Effector CD4-positive, alpha-beta T cell (primary cell): Measurements from ENCODE around the gene RAC2.
A peak's percentile ranks its signal among the peaks of the same experiment; 100 is the strongest.
"Not testable (repeated sequence)": the region's sequence is repeated elsewhere in the genome, so short reads cannot be mapped to it uniquely, and the experiment has no call there.

ENCODE experiments used
- DNase-seq: peaks from one replicate; pipeline ENCODE4 v3.0.0-alpha.2; 2020

The RAC2 gene

GRCh38 chr22:37233751-37234631 lies 10.1 kb downstream of the RAC2 start:
- no peak for DNase-seq

- not testable (repeated sequence) for DNase-seq
Measured at GRCh38 chr22:37233371-37233750, 10.7 kb downstream of the RAC2 start.

- DNase-seq = no peak
Measured at GRCh38 chr22:37232140-37232998, 11.7 kb downstream of the RAC2 start.

GRCh38 chr22:37231406-37232139 lies 12.5 kb downstream of the RAC2 start:
- no peak for DNase-seq

- peak; percentile 59 for DNase-seq
Measured at GRCh38 chr22:37230673-37231405, 13.2 kb downstream of the RAC2 start.

- DNase-seq = peak; percentile 90
Measured at GRCh38 chr22:37229805-37230672, 14.0 kb downstream of the RAC2 start.

- peak; percentile 24 for DNase-seq
Measured at GRCh38 chr22:37229012-37229804, 14.9 kb downstream of the RAC2 start.

- peak; percentile 42 for DNase-seq
Measured at GRCh38 chr22:37228106-37229011, 15.7 kb downstream of the RAC2 start.

- DNase-seq = no peak
Measured at GRCh38 chr22:37226514-37226913, 17.6 kb downstream of the RAC2 start.

- DNase-seq = no peak
Measured at GRCh38 chr22:37226087-37226486, 18.0 kb downstream of the RAC2 start.

GRCh38 chr22:37225481-37225880 lies 18.6 kb downstream of the RAC2 start:
- no peak for DNase-seq

GRCh38 chr22:37224757-37225420 lies 19.2 kb downstream of the RAC2 start:
- DNase-seq = no peak

GRCh38 chr22:37223965-37224551 lies 20.0 kb downstream of the RAC2 start:
- DNase-seq = no peak

GRCh38 chr22:37222440-37222971 lies 21.6 kb downstream of the RAC2 start:
- DNase-seq = no peak

GRCh38 chr22:37221424-37222333 lies 22.4 kb downstream of the RAC2 start:
- no peak for DNase-seq

- no peak for DNase-seq
Measured at GRCh38 chr22:37220543-37220981, 23.5 kb downstream of the RAC2 start.

GRCh38 chr22:37219533-37219932 lies 24.5 kb downstream of the RAC2 start:
- DNase-seq = no peak
